ENCODE results near the gene ZIK1. TPM values are rescaled to one million over a fixed set of nuclear protein-coding genes. Genes with fewer than 3 reads are reported as not detected.

ZIK1 gene
- total and polyA plus RNA-seq, 5 donors from 2014 or later = 3.4 to 10.2 (median 7.0) TPM

DNA sequence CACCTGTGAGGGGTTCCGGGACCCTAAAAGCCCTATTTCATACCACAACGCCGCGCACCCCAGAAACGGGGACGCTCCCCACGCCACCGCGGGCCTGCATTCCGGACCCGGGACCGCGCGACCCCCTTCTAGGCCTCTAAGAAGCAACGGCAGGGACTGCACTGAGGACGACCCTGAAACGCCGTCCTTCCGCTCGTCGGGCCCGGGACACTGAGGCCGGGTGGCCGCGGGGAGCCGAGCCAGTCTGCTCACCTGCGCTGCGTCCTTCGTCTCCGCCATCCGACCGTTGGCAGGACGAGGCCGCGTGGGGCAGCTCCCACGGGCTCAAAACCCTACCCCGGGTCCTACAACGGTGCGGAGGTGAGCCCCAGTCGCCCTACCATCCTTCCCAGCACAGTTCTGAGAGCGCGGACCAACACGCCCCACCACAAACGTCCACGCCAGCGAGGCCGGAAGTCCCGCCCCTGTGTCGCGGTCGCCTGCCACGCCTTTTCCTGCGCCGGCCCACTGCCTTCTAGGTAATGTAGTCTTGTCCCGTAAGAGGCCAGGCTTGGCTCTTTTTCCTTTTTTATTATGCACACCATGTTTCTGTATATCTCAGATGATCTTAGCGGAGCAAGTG, 24.4 kb upstream of the ZIK1 start, which contains the start of gene ZNF550:
TSS of gene ZNF550 (minus strand) at position 460 of the 622 bp plus-strand sequence. CDS start at position 279, 181 bp downstream.
- H3K27ac Mint-ChIP-seq = peak within 1 kb of the TSS; percentile 94 to 98 (median 95)
- Histone ChIP-seq H3K27ac (ENCODE audit: insufficient read depth, low read length, poor library complexity, severe bottlenecking) (peak within 1 kb of the TSS; percentile 62), H3K4me3 (ENCODE audit: low read depth, low read length) (peak within 1 kb of the TSS; percentile 81), H3K27me3 (ENCODE audit: control insufficient read depth, insufficient read depth, low read length) (peaks cover 5% of the 10 kb centered on the region), H3K4me1 (ENCODE audit: control insufficient read depth, insufficient read depth, low read length, poor library complexity, severe bottlenecking) (peaks cover 26% of the 10 kb centered on the region), H3K36me3 (ENCODE audit: control insufficient read depth, insufficient read depth, low read length) (peaks cover 25% of the 10 kb centered on the region), H3K9me3 (ENCODE audit: control insufficient read depth in 2 of 2, low read length in 2 of 2) (peaks cover 32 to 34% of the 10 kb centered on the region in 2 experiments)
- ATAC-seq (ENCODE audit: low read depth in 2 of 2) (peak; percentile 98 to 99), DNase-seq (peak; percentile 77 to 93 (median 87))
- peaks cover 37% of the 10 kb centered on the region for H3K36me3 Mint-ChIP-seq
- H3K9me3 Mint-ChIP-seq = peaks cover 9 to 57% (median 21%) of the 10 kb centered on the region in 7 donors
- peaks cover 5 to 36% (median 28%) of the 10 kb centered on the region in 4 donors for H3K4me1 Mint-ChIP-seq
- H3K27me3 Mint-ChIP-seq = no peaks in the 10 kb centered on the region
- H3K4me3 Mint-ChIP-seq = peak within 1 kb of the TSS; percentile 88 to 98 (median 93)

DNA sequence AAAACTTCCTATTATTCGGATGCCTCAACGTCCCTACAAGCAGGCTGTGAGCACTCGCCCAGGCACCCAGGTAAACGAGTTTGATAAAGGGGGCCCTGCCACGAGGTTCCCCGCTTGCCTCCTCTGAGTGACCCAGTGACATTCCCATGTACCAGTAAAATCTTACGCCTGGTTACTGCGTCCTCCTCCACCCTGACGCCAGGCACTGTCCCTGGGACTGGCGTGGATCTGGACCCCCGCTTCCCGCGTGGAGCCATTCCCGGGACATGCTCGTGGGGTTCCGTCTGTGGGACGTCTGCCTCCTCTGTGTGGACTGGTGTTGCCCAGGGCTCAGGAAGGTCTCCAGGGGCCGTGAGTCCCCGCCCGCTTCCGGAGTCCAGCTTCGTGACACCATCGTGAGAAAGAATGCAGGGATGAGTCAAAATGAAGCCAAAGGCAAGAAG, 23.9 kb upstream of the ZIK1 start:
- peaks cover 33 to 34% of the 10 kb centered on the region in 2 experiments for H3K9me3 ChIP-seq (ENCODE audit: control insufficient read depth in 2 of 2, low read length in 2 of 2)
- Mint-ChIP-seq H3K9me3 (peaks cover 9 to 57% (median 19%) of the 10 kb centered on the region in 7 donors), H3K4me1 (peaks cover 5 to 36% (median 28%) of the 10 kb centered on the region in 4 donors), H3K27me3 (no peaks in the 10 kb centered on the region), H3K36me3 (peaks cover 32% of the 10 kb centered on the region), H3K4me3 (peak overlapping the region; percentile 88 to 98 (median 93)), H3K27ac (peak overlapping the region; percentile 76 to 98 (median 95))
- peak overlapping the region; percentile 81 for H3K4me3 ChIP-seq (ENCODE audit: low read depth, low read length)
- peaks cover 5% of the 10 kb centered on the region for H3K27me3 ChIP-seq (ENCODE audit: control insufficient read depth, insufficient read depth, low read length)
- ATAC-seq (ENCODE audit: low read depth in 2 of 2) (no peak), DNase-seq (no peak)
- H3K4me1 ChIP-seq (ENCODE audit: control insufficient read depth, insufficient read depth, low read length, poor library complexity, severe bottlenecking) = peaks cover 26% of the 10 kb centered on the region
- peaks cover 20% of the 10 kb centered on the region for H3K36me3 ChIP-seq (ENCODE audit: control insufficient read depth, insufficient read depth, low read length)
- H3K27ac ChIP-seq (ENCODE audit: insufficient read depth, low read length, poor library complexity, severe bottlenecking) = peak overlapping the region; percentile 62

DNA sequence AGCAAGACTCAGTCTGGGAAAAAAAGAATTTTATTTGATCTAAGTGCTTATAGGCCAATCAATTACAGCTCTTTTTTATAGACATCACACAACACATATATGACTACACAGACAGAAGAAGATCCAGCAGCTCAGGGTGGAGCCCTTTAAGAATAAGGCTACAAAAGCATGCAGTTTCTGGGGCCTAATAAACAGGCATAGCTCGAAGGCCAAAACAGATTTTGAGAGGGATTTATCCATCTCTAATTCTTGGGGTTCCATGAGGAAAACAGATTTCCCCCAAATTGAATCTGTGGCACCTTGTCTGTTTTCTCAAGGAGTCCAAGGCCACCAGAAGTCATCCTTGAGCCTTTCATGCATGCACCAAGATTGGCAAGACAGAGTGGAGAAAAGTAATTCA, 20.4 kb upstream of the ZIK1 start:
- DNase-seq (no peak), ATAC-seq (ENCODE audit: low read depth in 2 of 2) (no peak)
- no peak overlapping the region for H3K27ac ChIP-seq (ENCODE audit: insufficient read depth, low read length, poor library complexity, severe bottlenecking)
- no peak overlapping the region for H3K4me3 ChIP-seq (ENCODE audit: low read depth, low read length)
- peaks cover 17% of the 10 kb centered on the region for H3K4me1 ChIP-seq (ENCODE audit: control insufficient read depth, insufficient read depth, low read length, poor library complexity, severe bottlenecking)
- Mint-ChIP-seq H3K9me3 (peaks cover 2 to 73% (median 32%) of the 10 kb centered on the region in 7 donors), H3K27me3 (no peaks in the 10 kb centered on the region), H3K36me3 (peaks cover 14% of the 10 kb centered on the region), H3K4me3 (no peak overlapping the region), H3K4me1 (peaks cover 5 to 21% (median 11%) of the 10 kb centered on the region in 4 donors), H3K27ac (no peak overlapping the region)
- peaks cover 5% of the 10 kb centered on the region for H3K27me3 ChIP-seq (ENCODE audit: control insufficient read depth, insufficient read depth, low read length)
- peaks cover 59% of the 10 kb centered on the region in 2 experiments for H3K9me3 ChIP-seq (ENCODE audit: control insufficient read depth in 2 of 2, low read length in 2 of 2)
- no peaks in the 10 kb centered on the region for H3K36me3 ChIP-seq (ENCODE audit: control insufficient read depth, insufficient read depth, low read length)

DNA sequence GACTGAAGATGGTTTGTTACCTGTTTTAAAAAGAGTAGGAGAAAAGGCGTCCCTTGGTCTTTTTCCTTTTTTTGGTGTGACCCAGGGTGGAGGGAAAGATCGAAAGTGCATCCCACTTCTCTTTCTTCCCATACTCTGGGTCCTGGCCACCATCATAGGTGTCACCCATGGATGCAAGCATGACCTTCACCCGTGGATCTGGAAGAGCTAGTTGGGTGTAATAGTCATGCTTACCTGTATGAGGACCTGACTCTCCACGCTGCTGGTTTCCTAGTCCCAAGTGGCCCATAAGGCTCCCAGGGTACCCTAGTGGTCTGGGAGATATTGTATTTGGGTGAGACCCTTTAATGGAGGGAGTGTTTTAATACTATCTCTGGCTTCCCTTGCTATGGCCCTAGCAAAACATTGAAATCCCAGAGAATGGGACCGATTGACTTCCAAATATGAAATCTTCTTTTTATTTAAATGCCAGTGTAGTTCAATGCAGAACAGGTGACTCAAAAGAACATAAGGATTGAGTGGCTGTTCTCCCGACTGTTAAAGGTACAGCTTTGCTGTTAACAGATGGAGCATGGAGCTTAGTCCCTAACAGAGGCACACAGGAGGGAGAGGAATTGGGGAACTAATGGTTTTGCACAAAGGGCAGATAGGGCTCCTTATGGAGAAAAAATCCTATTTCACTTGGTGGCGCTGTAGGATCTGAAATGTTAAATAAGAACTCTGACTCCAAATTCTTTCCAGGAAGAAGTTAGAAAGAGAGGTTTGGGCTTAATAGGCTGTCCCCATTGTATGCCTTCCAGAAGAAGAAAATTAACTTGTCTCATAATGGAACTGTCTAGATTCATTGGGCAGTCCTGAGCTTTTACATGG, 17.3 kb upstream of the ZIK1 start:
- Mint-ChIP-seq H3K27ac (no peak overlapping the region), H3K4me1 (no peaks in the 10 kb centered on the region), H3K9me3 (peaks cover 4 to 83% (median 36%) of the 10 kb centered on the region in 7 donors), H3K4me3 (no peak overlapping the region), H3K27me3 (no peaks in the 10 kb centered on the region), H3K36me3 (peaks cover 13% of the 10 kb centered on the region)
- H3K36me3 ChIP-seq (ENCODE audit: control insufficient read depth, insufficient read depth, low read length) = no peaks in the 10 kb centered on the region
- no peaks in the 10 kb centered on the region for H3K4me1 ChIP-seq (ENCODE audit: control insufficient read depth, insufficient read depth, low read length, poor library complexity, severe bottlenecking)
- no peak overlapping the region for H3K4me3 ChIP-seq (ENCODE audit: low read depth, low read length)
- no peak overlapping the region for H3K27ac ChIP-seq (ENCODE audit: insufficient read depth, low read length, poor library complexity, severe bottlenecking)
- DNase-seq (peak in 1 of 3 donors; percentile 32), ATAC-seq (ENCODE audit: low read depth in 2 of 2) (no peak)
- peaks cover 3% of the 10 kb centered on the region for H3K27me3 ChIP-seq (ENCODE audit: control insufficient read depth, insufficient read depth, low read length)
- peaks cover 77 to 89% of the 10 kb centered on the region in 2 experiments for H3K9me3 ChIP-seq (ENCODE audit: control insufficient read depth in 2 of 2, low read length in 2 of 2)

DNA sequence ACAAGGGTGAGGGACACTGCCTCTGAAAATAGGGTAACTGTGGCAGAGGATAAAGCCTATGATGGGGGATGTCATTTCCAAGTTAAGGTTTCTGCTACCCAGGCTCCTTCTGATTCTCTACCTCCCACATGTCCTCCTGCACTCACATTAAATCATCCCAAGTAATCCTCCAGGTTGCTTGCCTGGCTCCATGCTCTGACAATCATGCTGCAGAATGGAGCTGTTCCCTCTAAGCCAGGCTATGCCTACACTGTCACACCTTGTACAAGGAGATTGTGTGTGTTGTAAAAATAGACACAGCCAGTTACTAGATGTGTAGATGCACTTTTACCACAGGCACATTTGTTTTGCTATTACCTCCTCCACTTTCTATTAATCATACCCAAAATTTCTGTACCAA, 13.2 kb upstream of the ZIK1 start:
- H3K9me3 Mint-ChIP-seq = peaks cover 0 to 87% (median 33%) of the 10 kb centered on the region in 7 donors
- ATAC-seq (ENCODE audit: low read depth in 2 of 2) (no peak), DNase-seq (no peak)
- H3K27me3 Mint-ChIP-seq = no peaks in the 10 kb centered on the region
- Histone ChIP-seq H3K4me1 (ENCODE audit: control insufficient read depth, insufficient read depth, low read length, poor library complexity, severe bottlenecking) (no peaks in the 10 kb centered on the region), H3K9me3 (ENCODE audit: control insufficient read depth in 2 of 2, low read length in 2 of 2) (peaks cover 85 to 100% of the 10 kb centered on the region in 2 experiments), H3K27ac (ENCODE audit: insufficient read depth, low read length, poor library complexity, severe bottlenecking) (no peak overlapping the region), H3K4me3 (ENCODE audit: low read depth, low read length) (no peak overlapping the region), H3K36me3 (ENCODE audit: control insufficient read depth, insufficient read depth, low read length) (peaks cover 37% of the 10 kb centered on the region), H3K27me3 (ENCODE audit: control insufficient read depth, insufficient read depth, low read length) (no peaks in the 10 kb centered on the region)
- no peak overlapping the region for H3K27ac Mint-ChIP-seq
- H3K36me3 Mint-ChIP-seq = peaks cover 38% of the 10 kb centered on the region
- peaks cover 0 to 4% (median 0%) of the 10 kb centered on the region in 4 donors for H3K4me1 Mint-ChIP-seq
- no peak overlapping the region for H3K4me3 Mint-ChIP-seq

DNA sequence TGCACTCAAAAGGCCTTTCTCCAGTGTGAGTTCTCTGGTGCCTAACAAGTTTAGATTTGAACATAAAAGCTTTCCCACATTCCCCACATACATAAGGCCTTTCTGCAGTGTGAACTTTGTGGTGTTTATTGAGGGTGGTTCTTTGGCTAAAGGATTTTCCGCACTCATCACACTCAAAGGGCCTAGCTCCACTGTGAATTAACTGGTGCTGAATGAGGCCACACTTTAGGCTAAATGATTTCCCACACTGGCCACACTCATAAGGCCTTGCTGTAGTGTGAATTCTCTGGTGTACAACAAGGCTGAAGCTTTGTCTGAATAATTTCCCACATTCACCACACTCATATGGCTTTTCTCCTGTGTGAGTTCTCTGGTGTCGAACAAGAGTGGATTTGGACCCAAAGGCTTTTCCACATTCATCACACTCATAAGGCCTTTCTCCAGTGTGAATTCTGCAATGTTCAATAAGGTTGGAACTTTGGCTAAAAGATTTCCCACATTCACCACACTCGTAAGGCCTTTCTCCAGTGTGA, 11.5 kb upstream of the ZIK1 start:
- DNase-seq (no peak), ATAC-seq (ENCODE audit: low read depth in 2 of 2) (no peak)
- peaks cover 0 to 13% (median 6%) of the 10 kb centered on the region in 4 donors for H3K4me1 Mint-ChIP-seq
- Histone ChIP-seq H3K27me3 (ENCODE audit: control insufficient read depth, insufficient read depth, low read length) (no peaks in the 10 kb centered on the region), H3K27ac (ENCODE audit: insufficient read depth, low read length, poor library complexity, severe bottlenecking) (no peak overlapping the region), H3K4me1 (ENCODE audit: control insufficient read depth, insufficient read depth, low read length, poor library complexity, severe bottlenecking) (no peaks in the 10 kb centered on the region), H3K4me3 (ENCODE audit: low read depth, low read length) (peak overlapping the region; percentile 13), H3K9me3 (ENCODE audit: control insufficient read depth in 2 of 2, low read length in 2 of 2) (peaks cover 84 to 99% of the 10 kb centered on the region in 2 experiments), H3K36me3 (ENCODE audit: control insufficient read depth, insufficient read depth, low read length) (peaks cover 51% of the 10 kb centered on the region)
- no peak overlapping the region for H3K4me3 Mint-ChIP-seq
- H3K27me3 Mint-ChIP-seq = no peaks in the 10 kb centered on the region
- H3K9me3 Mint-ChIP-seq = peaks cover 0 to 86% (median 36%) of the 10 kb centered on the region in 7 donors
- peaks cover 53% of the 10 kb centered on the region for H3K36me3 Mint-ChIP-seq
- H3K27ac Mint-ChIP-seq = no peak overlapping the region

DNA sequence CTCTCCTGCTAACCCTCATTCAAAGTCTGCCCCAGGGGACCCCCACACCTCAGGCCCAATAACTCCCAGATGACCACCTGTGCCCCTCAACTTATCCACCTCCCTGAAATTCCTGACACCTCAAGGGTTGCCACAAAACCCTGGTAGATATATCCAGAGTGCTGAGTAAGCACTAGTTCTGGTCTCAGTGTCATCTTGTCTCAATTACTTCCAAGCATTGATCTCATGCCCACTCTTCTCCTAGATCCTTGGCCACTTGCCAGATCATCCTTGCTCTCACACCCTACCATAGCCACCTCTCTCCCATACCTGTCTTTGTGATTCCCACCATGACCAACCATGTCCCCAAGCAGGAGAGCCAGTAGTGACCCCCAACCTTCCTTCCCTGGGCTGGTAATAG, 7.3 kb upstream of the ZIK1 start:
- H3K4me1 ChIP-seq (ENCODE audit: control insufficient read depth, insufficient read depth, low read length, poor library complexity, severe bottlenecking) = peaks cover 14% of the 10 kb centered on the region
- no peak overlapping the region for H3K27ac Mint-ChIP-seq

More for the DNA sequence above, 7.3 kb upstream of the ZIK1 start:
- no peak for ATAC-seq (ENCODE audit: low read depth in 2 of 2)
- H3K27me3 ChIP-seq (ENCODE audit: control insufficient read depth, insufficient read depth, low read length) = no peaks in the 10 kb centered on the region
- H3K9me3 ChIP-seq (ENCODE audit: control insufficient read depth in 2 of 2, low read length in 2 of 2) = peaks cover 57 to 72% of the 10 kb centered on the region in 2 experiments
- peaks cover 51% of the 10 kb centered on the region for H3K36me3 ChIP-seq (ENCODE audit: control insufficient read depth, insufficient read depth, low read length)
- no peak overlapping the region for H3K27ac ChIP-seq (ENCODE audit: insufficient read depth, low read length, poor library complexity, severe bottlenecking)
- H3K4me1 Mint-ChIP-seq = peaks cover 5 to 29% (median 13%) of the 10 kb centered on the region in 4 donors
- H3K27me3 Mint-ChIP-seq = no peaks in the 10 kb centered on the region
- DNase-seq = no peak
- H3K4me3 ChIP-seq (ENCODE audit: low read depth, low read length) = no peak overlapping the region
- H3K36me3 Mint-ChIP-seq = peaks cover 51% of the 10 kb centered on the region
- H3K9me3 Mint-ChIP-seq = peaks cover 0 to 69% (median 29%) of the 10 kb centered on the region in 7 donors
- H3K4me3 Mint-ChIP-seq = peak overlapping the region in 3 of 4 donors; percentile 12 to 54 (median 46)

Measured in CD4-positive, CD25-positive, alpha-beta regulatory T cell (primary cell).